Measurements from ENCODE around the gene LAYN.
A peak's percentile ranks its signal among the peaks of the same experiment; 100 is the strongest.

Gene LAYN

GRCh38 chr11:111598559-111598958 is 58.0 kb downstream of the LAYN start:
- peak; percentile 85 for DNase-seq

- DNase-seq = no peak
Observed at GRCh38 chr11:111601636-111601978, 61.1 kb downstream of the LAYN start.

GRCh38 chr11:111601979-111602864 is 61.7 kb downstream of the LAYN start, which contains the start of gene SIK2:
Gene SIK2, plus strand, starts transcription at chr11:111602449. Its CDS starts 115 bp downstream, at chr11:111602564.
- DNase-seq = peak; percentile 83

- DNase-seq = peak; percentile 44
Observed at GRCh38 chr11:111602865-111603610, 62.5 kb downstream of the LAYN start.

- DNase-seq = no peak
Observed at GRCh38 chr11:111603611-111604130, 63.2 kb downstream of the LAYN start.

GRCh38 chr11:111604392-111605009 is 64.0 kb downstream of the LAYN start:
- DNase-seq = peak; percentile 61

- DNase-seq = no peak
Observed at GRCh38 chr11:111605681-111606080, 65.2 kb downstream of the LAYN start.

- DNase-seq = no peak
Observed at GRCh38 chr11:111606986-111607385, 66.5 kb downstream of the LAYN start.

- no peak for DNase-seq
Observed at GRCh38 chr11:111607751-111608150, 67.2 kb downstream of the LAYN start.
